ENCODE measurements around the gene ARL6.

The ARL6 gene, protein sequence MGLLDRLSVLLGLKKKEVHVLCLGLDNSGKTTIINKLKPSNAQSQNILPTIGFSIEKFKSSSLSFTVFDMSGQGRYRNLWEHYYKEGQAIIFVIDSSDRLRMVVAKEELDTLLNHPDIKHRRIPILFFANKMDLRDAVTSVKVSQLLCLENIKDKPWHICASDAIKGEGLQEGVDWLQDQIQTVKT

DNA sequence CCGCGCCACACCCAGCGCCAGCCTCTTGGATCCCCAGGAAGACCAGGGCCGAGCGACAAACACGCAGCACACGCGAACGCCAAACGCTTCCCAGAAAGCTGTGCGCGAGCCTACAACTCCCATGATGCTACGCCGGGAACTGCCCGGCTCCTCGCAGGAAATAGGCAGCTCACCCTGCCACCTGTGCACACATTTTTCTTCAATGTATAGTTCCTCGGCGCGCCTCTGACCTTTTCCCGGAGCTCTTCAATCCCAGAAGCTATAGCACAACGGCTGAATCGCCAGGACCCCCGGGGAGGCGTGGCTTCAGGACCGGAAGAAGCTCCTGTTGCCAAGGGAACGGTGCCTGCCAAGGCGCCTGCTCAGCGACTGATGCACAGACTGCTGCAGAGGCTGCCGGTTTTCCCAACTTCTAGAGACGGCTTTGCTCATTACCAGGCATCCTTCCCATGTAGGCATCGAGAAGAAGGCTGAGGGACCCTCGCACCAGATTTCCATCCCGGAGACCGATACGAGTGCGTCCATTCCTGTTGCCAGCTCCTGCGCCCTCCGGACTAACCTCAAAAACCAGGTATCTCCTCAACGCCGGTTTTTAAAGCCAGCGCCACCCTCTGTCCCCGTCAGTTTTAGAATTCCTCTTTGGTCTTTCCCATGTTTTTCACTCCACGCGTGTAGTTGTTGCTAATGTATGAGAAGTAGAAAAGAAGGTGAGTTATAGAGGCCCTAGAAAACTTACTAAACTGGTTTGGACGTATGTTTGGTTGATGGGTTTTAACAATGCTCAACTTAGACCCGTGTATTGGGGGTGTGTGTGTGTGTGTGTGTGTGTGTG is at the start of gene ARL6:
ARL6 (plus strand) TSS at position 352 of the 832 bp plus-strand sequence. CDS start 3,350 bp downstream, outside the sequence.
- peak; percentile 66 for DNase-seq

DNA sequence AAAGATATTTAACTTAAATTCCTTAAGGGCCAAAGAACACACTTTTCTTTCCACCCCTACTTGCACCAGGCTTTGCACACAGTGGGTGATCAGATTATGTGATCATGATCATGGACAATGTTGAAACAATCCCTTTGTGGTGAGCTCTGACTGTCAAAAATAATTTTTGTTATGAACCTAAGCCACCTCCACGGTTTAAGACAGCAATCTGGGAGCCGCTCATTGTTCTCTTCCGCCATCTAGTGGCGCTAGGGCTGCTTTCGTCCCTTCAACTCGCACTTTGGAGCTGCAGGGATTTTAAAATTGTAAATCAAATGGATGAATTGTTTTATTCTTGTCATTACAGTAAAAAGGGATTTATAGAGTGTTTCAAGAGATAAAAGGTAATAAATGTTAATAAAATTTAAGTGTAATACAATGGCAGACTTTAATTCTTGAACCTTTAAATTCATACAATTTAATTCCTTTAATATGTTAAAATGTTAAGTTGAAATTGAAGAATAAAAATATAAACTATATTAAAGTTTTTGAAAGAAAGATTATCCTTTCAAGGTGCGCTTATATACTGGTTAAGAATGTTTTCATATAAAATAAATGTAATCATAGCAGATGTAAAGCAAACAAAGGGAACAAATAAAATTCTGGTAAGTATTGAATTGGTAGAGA is 45.3 kb upstream of the ARL6 start:
- DNase-seq, result peak; percentile 11

DNA sequence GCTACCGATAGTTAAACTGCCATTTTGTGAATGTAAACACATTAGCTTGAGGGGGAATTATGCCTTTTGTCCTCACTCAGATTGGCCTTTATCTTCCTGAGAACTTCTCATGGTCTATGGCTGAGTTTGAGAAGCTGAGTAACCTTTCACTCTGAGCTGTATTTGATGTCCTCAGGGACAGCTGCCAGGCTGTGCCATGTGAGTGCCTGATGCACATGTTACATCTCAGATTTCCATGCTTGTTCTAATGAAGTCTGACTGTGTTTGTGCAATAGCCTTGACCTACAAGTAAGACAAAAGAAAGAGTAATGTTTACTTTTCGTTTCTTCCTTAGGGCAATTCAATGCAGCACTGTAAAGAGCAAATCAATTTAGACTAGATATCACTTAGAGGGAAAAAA is 44.1 kb upstream of the ARL6 start:
- DNase-seq, result no peak

DNA sequence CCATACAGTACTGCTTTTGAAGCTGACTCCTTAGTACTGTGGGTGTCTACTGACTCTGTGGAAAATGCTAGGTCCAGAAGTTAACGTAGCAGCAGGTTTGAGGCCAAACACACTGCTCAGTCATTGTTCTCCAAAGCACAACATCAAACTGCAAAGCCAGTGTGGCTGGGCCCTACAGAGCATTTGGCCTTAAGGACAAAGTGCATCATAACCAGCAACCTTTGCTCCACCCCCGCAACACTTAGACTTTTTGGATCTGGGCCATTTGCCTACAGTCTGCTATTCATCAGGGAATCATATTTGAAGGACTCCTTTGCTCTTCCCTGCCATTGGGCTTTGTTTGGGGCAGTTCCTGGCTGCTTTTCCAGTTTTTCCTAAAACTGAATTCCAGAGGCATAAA is 43.1 kb upstream of the ARL6 start:
- DNase-seq, result no peak

DNA sequence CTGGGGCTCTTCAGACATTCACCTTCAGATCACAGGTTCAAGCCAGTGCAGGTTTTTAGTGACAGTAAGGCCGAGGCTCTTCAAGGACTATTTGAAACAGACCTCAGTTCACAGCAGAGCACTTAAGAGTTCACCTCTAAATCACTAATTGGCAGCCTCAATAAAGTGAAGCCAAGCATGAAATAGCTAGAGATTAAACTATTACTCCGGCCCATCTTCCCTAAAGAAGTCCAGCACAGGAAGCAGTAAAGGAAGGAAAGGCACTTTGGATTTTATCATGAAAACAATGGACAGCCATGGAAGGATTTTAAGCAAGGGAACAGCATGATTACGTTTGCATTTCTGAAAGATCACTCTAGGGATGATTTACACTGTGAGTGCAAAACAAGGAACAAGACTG is 27.6 kb upstream of the ARL6 start:
- no peak for DNase-seq

DNA sequence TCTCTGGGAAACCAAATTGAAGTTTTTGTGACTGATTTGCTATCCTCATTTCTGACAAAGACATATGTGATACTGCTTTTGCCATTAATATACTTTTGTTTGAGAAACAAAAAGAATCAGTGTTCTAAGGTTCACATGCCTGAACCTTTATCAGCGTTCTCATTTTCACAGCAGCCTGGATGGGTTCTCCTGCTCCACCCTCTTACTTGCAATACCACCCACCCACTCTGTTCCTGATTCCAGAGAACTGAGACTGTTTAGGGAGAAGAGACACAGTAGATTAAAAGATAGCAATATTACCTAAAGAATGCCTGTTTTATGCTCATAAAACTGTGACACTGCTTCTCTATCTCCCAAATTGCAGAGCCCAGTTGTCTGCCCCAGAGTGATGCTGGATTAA is 25.8 kb upstream of the ARL6 start:
- DNase-seq, result no peak

DNA sequence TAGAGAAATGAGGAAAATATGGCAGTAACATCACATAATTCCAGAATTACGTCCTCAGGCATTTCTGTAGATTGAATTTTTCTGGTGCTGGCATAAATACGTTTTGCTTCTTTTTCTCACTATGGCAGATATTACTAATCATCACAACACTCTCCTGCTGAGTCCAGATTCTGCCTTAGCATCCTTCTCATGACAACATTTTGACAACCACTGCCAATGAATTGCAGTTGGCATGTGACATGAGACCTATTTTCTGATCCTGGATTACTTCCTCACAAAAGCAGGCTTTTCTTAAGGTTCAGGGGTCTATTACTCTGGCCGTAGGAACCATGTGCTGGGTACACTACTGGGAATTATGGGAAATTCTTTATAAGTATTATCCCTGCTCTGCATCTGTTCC is 22.5 kb upstream of the ARL6 start:
- DNase-seq, result no peak

DNA sequence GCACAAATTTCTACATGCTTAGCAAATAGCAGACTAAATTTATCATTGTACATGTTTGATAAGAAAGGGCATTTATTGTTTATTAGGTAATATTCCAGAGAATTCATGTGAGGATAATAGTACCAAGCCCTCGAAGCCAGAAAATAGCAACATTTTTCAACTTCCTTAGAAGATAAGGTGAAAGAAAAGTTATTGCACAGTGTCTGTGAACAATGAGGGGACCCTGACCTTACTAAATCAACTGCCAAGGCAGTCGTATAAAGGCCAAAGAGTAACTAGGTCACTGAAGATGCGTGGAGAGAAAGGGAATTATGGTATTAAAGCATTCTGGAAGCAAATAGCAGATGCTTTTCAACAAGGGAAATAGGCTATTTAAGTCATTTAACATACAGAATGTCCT is 20.3 kb upstream of the ARL6 start:
- DNase-seq, result no peak

DNA sequence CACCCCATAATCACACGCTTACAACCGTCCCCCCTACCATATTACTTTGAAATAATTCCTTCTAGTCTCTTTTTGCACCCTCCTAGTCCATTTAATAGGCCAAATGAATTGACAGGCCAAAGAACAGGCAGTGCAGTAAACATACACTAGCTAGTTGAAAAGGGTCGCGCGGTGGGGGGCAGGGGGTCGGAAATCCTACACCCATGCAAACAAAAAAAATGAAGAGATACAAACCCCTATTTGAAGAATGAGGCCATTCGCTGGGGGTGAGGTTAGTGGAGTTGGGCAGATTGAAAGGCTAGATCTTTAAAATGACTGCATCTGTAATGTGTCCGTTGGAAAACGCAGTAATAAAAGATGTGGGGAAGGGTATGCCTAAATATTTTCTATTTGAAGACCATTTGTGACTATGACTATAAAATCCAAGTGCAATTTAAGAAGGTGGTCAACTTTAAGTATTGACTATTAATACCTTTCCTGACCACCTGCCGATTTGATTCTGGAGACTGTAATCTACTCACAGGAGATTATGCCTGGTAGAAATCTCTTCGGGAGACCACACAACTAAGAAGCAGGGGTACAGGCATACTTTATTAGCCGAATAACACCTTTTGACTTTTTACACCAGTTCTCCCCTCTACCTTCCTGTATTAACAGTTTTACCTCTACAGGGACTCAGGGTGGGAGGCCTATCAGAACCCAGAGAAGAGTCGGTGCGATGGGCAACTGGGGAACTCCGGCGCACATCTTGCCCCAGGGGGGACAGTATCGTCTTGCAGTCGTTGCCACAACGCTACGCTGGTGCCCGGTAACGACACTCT is 762 bp upstream of the ARL6 start:
- no peak for DNase-seq

DNA sequence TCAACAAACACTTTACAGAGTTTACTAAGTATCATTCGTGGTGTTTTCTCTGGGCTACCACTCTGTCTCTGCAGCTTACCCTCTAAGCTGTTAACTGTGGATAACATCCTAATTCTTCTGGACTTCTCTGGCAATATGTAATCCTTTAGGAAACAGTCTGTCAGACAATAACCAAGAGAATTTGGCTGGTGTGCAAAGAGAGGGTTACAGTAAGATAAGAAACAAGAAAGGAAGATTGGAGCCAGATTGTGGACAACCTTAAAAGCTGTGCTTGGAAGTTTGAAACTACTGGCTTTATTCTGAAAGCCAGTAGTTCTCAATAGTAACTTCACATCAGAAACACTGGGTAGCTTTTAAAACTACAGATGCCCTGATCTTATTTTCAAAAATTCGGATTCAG is 778 bp downstream of the ARL6 start:
- DNase-seq, result no peak

DNA sequence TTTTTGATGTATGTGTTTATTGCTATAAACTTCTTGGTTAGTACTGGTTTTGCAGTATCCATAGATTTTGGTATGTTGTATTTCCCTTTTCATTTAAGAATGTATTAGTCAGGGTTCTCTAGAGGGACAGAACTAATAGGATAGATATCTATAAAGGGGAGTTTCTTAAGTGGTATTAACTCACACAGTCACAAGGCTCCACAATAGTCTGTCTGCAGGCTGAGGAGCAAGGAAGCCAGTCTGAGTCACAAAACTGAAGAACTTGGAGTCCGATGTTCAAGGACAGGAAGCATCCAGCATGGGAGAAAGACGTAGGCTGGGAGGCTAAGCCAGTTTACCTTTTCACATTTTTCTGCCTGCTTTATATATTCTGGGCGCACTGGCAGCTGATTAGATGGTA is 8.4 kb downstream of the ARL6 start:
- DNase-seq, result no peak

DNA sequence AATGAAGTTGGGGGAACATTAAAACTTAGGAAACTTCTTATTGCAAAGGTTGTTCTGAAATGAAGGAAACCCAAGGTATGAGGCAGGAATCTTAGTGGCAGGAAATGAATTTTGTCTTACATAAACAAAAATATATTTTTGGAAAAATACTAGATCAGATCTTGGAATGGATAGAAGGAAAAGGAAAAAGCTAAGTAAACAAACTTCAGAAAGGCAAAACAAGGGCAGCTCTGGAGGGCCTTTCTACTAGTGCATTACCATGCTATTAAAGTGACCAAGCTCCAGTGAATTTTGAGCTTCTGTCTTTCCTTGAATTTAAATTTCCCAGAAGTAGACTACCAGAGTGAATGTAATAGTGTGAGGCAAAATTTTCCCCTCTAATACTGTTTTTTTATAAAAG is 13.6 kb downstream of the ARL6 start:
- DNase-seq, result no peak

DNA sequence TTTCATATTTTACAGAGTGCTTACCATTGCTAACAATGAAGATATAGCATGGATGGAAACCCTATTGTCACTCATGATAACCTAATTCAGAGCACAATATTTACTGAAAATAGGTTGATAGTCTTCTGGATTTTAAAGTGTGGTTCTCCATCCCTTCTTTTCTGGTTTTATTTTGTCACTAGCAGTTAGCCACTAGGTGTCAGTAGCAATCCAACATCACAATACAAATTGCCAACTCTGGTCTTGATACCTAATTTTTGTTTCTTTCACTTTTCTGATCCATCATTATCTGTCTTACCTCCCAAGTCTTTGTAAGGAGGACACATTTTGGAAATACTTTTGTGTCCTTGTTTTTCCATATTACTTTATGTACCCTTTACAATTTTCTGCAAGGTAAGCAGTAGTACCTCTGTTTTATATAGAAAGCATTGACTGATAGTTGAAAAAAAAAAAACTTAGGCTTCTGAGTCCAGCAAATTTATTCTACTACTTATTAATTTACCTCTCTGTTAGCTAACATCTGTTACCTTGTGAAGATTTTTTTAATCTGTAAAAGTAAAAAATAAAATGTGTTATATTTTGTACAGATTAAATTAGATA is 29.0 kb downstream of the ARL6 start:
- no peak for DNase-seq

DNA sequence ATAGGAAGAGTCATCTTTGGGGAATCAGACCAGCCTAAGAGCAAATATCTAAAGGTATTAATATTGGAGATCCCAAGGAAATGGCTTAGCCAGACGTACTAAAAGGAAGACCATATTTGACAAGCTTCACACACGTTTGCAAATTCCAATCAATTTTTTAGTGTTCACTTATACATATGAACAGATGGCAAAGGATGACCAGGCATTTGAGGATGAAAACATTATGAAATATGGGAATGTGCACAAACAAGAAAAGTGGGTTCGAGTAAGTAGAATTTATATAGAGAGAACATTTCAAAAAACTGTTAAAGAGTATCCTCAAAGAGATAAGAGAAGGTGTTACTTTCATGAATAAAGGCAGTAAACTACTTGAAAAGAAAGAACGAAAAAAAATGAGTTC is 31.4 kb downstream of the ARL6 start:
- DNase-seq, result no peak

DNA sequence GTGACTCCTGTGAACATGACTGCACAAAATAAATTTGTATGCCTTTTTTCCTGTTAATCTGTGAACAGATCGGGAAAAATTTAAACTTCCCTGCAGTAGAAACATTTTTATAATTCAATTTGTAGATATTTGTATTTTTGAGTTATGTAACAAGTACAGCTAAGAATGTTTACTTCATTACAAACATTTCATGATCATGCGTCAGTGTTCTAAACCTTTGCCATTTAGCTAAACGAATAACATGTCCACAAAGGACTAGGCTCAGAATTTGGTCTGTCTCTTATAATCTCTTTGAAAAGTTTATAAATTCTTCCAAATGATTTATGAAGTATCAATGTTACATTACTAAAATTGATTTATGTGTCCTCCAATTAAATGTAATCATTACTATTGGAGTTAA is 39.9 kb downstream of the ARL6 start:
- DNase-seq, result no peak

DNA sequence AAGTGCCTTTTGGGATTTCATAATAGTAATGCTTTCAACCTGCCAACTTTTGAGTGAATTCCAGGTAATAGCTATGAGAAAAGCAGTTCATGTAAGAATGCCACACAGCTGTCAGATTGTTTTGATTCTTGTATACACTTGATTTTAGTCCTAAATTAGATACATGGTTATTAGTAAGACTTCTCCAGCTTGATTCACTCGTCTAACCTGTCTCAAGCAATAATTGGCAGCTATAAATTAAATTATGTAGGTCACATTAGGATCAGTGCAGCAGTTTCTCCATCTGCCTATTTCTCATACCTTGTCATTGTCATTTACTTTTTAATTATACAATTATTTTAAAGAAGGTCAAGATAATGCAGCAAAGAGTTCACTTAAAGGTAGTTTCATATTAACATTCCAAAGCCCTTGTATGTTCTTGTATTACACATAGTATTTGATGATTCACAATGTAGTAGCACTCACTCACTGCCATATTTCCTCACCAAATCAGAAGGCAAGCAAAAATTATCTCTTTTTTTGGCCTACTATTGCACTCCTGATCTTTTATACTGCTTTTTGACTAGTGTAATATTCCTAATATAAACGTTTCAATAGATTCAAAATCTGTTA is 46.3 kb downstream of the ARL6 start:
- no peak for DNase-seq

DNA sequence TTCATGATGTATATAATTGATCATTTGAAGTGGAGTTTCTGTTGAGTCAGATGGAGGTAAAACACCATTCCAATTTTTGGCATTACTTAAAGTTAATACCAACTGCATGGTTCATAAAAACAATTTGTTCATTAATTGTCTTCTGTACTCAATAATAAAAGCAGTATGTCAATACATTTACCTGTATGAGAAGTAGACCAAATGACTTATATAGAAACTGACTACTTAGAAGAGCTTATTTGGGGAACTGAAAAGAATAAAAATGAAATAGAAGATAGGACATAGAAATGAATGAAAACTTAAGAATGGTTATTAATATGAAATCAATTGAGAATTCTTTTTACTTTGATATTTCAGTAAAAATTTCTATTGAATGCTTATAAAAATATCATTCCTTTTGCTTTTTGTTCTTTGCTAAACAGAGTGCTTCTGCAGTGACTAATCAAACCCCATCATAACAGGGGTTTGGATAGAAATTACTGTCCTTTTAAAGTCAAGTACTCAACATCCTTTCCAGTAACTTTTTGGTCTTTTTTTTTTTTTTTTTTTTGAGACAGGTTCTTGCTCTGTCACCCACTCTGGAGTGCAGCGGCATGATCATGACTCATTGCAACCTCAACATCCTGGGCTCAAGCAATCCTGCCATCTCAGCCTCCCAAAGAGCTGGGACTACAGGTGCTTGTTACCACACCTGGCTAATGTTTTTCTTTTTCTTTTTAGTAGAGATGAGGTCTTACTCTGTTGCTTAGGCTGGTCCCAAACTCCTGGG is 50.8 kb downstream of the ARL6 start:
- peak; percentile 16 for DNase-seq

DNA sequence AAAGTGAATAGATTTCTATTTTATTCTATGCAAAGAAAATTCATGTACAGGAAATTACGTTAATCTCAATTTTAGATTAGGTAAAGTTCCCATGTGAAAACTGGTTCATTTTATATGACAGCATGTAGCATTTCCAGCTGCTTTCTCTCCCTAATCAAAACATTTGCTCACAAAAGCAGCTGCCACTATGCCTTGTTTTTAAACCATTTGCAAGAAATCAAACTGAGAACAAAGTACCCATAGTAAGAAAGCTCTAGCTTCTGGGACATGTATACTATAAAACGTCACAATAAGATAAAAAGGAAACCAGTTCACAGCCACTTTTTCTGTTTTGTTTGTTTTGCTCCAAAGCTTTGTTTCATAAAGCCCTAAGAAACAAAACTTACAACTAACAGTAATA is 52.3 kb downstream of the ARL6 start:
- no peak for DNase-seq

DNA sequence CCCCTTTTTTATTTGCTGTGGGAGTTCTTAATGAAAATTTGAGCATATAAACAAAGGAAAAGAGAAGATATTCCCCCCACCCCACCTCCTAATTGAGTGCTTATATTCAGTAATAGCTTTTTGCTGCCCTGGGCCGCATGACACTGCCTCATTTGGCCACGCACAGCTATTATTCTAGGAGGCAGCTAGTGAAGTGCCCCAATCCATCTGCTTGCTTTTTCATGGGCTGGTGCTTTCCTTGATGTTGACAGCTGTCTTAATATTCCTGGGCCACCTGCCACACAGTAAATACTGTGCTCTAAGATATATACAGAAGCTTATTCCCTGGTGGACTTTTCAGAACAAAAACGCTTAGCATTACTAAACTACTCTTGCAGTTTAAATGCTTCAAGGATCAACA is 53.4 kb downstream of the ARL6 start:
- no peak for DNase-seq

DNA sequence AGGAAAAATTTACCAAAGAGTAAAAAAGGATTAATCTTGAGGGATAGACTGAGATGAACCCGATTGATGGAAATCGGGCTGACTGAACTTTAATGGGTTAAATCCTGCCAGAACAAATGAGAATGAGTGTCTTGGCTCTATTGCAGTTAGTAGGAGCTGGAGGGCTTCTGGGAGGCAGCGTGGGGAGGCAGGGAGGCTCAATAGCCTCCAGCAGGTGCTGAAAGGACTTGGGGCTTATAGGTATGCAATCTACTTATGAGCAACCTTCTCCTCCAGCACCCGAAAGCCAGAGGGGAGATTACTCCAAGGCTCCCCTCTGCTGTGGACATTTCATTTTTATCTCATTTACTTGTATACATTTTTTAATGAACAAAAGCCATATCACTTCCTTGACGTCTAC is 56.2 kb downstream of the ARL6 start:
- no peak for DNase-seq

DNA sequence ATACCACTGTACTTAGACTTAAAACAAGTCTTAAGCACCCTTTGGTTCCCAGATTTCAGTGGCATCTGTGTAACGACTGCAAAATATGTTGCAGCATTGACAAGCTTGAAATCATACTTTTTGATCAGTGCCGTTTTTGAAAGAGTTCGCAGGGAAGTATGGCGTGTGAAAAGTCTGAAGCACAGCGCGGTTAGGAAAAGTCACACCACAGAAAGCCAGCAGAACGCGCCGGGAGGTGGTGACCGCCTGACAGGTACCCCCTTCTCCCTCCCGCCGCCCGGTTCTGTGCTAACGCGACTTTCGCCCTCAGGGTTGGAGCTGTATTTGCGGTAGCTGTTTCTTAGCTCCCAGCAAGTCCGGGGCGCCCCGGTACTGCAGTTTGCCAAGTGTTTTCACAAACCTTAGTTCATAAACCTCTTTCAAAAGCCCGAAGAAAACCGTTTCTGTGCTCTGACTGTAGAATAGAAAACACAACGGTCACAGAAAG is 56.8 kb downstream of the ARL6 start:
- DNase-seq, result no peak
